HUES6 (cell line): ENCODE results near the gene CALY.

ENCODE experiments used
- H3K27ac ChIP-seq: 2 replicates; pipeline ENCODE4 v1.7.0; 2013; ENCODE audit warnings: low read depth, mild to moderate bottlenecking, low read length, inconsistent platforms
- H3K27me3 ChIP-seq: 2 replicates; pipeline ENCODE4 v1.6.1; 2013; ENCODE audit warnings: low read length; ENCODE audit not compliant: control insufficient read depth, insufficient read depth
- H3K36me3 ChIP-seq: 2 replicates; pipeline ENCODE4 v1.6.1; 2013; ENCODE audit warnings: low read length; ENCODE audit not compliant: control insufficient read depth, insufficient read depth
- H3K4me1 ChIP-seq: 2 replicates; pipeline ENCODE4 v1.6.1; 2013; ENCODE audit warnings: low read length; ENCODE audit not compliant: control insufficient read depth, insufficient read depth
- H3K4me3 ChIP-seq: 2 replicates; pipeline ENCODE4 v1.5.1; 2013; ENCODE audit warnings: low read depth, low read length
- H3K9ac ChIP-seq: one replicate; pipeline ENCODE4 v1.6.1; 2013; ENCODE audit warnings: mild to moderate bottlenecking, low read length
- H3K9me3 ChIP-seq: 2 replicates; pipeline ENCODE4 v1.6.1; 2013; ENCODE audit warnings: low read depth, low read length; ENCODE audit not compliant: control insufficient read depth, insufficient read depth

CALY gene

GRCh38 chr10:133275684-133276092 lies 61.0 kb downstream of the CALY start:
- H3K9ac ChIP-seq: no peak overlapping the region
- no peak overlapping the region for H3K27ac ChIP-seq
- no peaks in the 10 kb centered on the region for H3K9me3 ChIP-seq
- H3K36me3 ChIP-seq: peaks cover 20% of the 10 kb centered on the region
- H3K4me3 ChIP-seq: peak overlapping the region; percentile 65; the same call in 1 of the 2 replicates
- H3K4me1 ChIP-seq: peaks cover 23% of the 10 kb centered on the region
- peaks cover 15% of the 10 kb centered on the region for H3K27me3 ChIP-seq

- Histone ChIP-seq H3K36me3 (peaks cover 13% of the 10 kb centered on the region), H3K4me3 (no peak overlapping the region), H3K27me3 (peaks cover 15% of the 10 kb centered on the region), H3K9ac (no peak overlapping the region), H3K4me1 (peaks cover 23% of the 10 kb centered on the region), H3K9me3 (no peaks in the 10 kb centered on the region), H3K27ac (no peak overlapping the region)
These were observed 61.7 kb downstream of the CALY start for GRCh38 chr10:133274751-133275683.
